Keratinocyte (primary cell): Measurements from ENCODE around the gene BTNL8. TPM values are rescaled to one million over a fixed set of nuclear protein-coding genes. Genes with fewer than 3 reads are reported as not detected.

ENCODE experiments used
- DNase-seq: peaks from one replicate; pipeline ENCODE4 v3.0.0-alpha.2; 2011; ENCODE audit warnings: low read depth, missing footprints, low spot score
- FAIRE-seq: peaks from 2 replicates; lab custom pipeline; 2011; peaks lifted over from hg19 to GRCh38; lab: Jason Lieb, UNC
- H2AFZ ChIP-seq: 2 replicates; pipeline ENCODE4 v1.6.0; 2012; ENCODE audit warnings: low read length, control low read depth, inconsistent platforms; ENCODE audit not compliant: control insufficient read depth
- H3K27ac ChIP-seq: 2 replicates; pipeline ENCODE4 v1.5.1; 2011; ENCODE audit warnings: low read length; ENCODE audit not compliant: control insufficient read depth, insufficient read depth
- H3K27me3 ChIP-seq: 3 replicates; pipeline ENCODE4 v1.6.0; 2011; ENCODE audit warnings: low read length; ENCODE audit not compliant: control insufficient read depth, insufficient read depth; ENCODE audit errors: extremely low read depth
- H3K36me3 ChIP-seq, 2 experiments: 2 replicates in 1 of 2; 3 replicates in 1 of 2; pipeline ENCODE4 v1.5.1; 2011; ENCODE audit warnings: low read length in 2 of 2, mild to moderate bottlenecking in 1 of 2; ENCODE audit not compliant: control insufficient read depth in 2 of 2, insufficient read depth in 2 of 2; ENCODE audit errors: extremely low read depth in 1 of 2
- H3K4me1 ChIP-seq: 3 replicates; pipeline ENCODE4 v1.5.1; 2011; ENCODE audit warnings: low read length; ENCODE audit not compliant: control insufficient read depth, insufficient read depth; ENCODE audit errors: extremely low read depth
- H3K4me2 ChIP-seq: 3 replicates; pipeline ENCODE4 v1.6.0; 2011; ENCODE audit warnings: low read depth, low read length; ENCODE audit not compliant: control insufficient read depth, insufficient read depth; ENCODE audit errors: extremely low read depth
- H3K4me3 ChIP-seq, 3 experiments: fragments of 200-600 bp in 1 of 3; sonication (generic) in 1 of 3; 2 replicates in 2 of 3; 3 replicates in 1 of 3; pipeline ENCODE4 v1.5.1; 2011 to 2016; ENCODE audit warnings: low read length in 3 of 3, mild to moderate bottlenecking in 3 of 3, control low read depth in 2 of 3, inconsistent platforms in 1 of 3, low read depth in 1 of 3, mixed read lengths in 1 of 3, mixed run types in 1 of 3, moderate library complexity in 1 of 3; ENCODE audit not compliant: control insufficient read depth in 2 of 3, insufficient read depth in 2 of 3; ENCODE audit errors: extremely low read depth in 1 of 3
- H3K79me2 ChIP-seq: 2 replicates; pipeline ENCODE4 v1.6.0; 2012; ENCODE audit warnings: low read length; ENCODE audit not compliant: control insufficient read depth, insufficient read depth
- H3K9ac ChIP-seq: 3 replicates; pipeline ENCODE4 v1.6.0; 2011; ENCODE audit warnings: low read length; ENCODE audit not compliant: control insufficient read depth, insufficient read depth; ENCODE audit errors: extremely low read depth
- H3K9me1 ChIP-seq: 3 replicates; pipeline ENCODE4 v1.6.0; 2011; ENCODE audit warnings: low read length; ENCODE audit not compliant: control insufficient read depth, insufficient read depth; ENCODE audit errors: extremely low read depth
- H3K9me3 ChIP-seq: 2 replicates; pipeline ENCODE4 v1.5.1; 2012; ENCODE audit warnings: low read depth, low read length; ENCODE audit not compliant: control insufficient read depth
- H4K20me1 ChIP-seq: 3 replicates; pipeline ENCODE4 v1.6.0; 2011; ENCODE audit warnings: low read length; ENCODE audit not compliant: control insufficient read depth, insufficient read depth; ENCODE audit errors: extremely low read depth
- CTCF ChIP-seq, 3 experiments: IDR thresholded peaks in 1 of 3; conservative IDR thresholded peaks in 1 of 3; optimal IDR thresholded peaks in 1 of 3; 2 replicates in 2 of 3; 3 replicates in 1 of 3; pipeline versions ENCODE3 to v1.5.1; 2011; ENCODE audit warnings: low read length in 3 of 3, mild to moderate bottlenecking in 3 of 3, moderate library complexity in 2 of 3, control low read depth in 1 of 3, inconsistent platforms in 1 of 3; ENCODE audit not compliant: insufficient read depth in 2 of 3; ENCODE audit errors: extremely low read depth in 1 of 3
- EZH2 ChIP-seq: IDR thresholded peaks from one replicate; pipeline ENCODE4 v1.6.1; 2012; ENCODE audit warnings: inconsistent platforms, mild to moderate bottlenecking, low read length, moderate library complexity
- dilution Hi-C: fragments of 300-500 bp; cut with MboI; formaldehyde crosslinking; loops from one replicate; pipeline ENCODE4 v1.7.0; 2020; ENCODE audit warnings: low sequenced_read_pairs; ENCODE audit not compliant: extremely low pct_ligation_motif_present
- polyA plus RNA-seq, 5 experiments: library from polyadenylated mRNA; depleted of rRNA in 3 of 5; stranded (reverse) in 3 of 5; stranded (forward) in 1 of 5; unstranded in 1 of 5; fragments of >200 nt; gene quantifications; 1 replicate in 1 of 5; 2 replicates in 3 of 5; 3 replicates in 1 of 5; pipeline versions ENCODE4 v1.2.1 to v1.2.3, GENCODE V29; 2011 to 2012; ENCODE audit warnings: missing spikeins in 2 of 5, low read depth in 1 of 5, low replicate concordance in 1 of 5

The BTNL8 gene
- polyA plus RNA-seq, 1 donor (not counting 4 experiments of a cell fraction or from before 2014, with no cell fraction given): not detected

- H3K27me3 ChIP-seq: no peaks in the 10 kb centered on the region
- FAIRE-seq (no peak), DNase-seq (peak; percentile 53)
- no peaks in the 10 kb centered on the region for H3K9me3 ChIP-seq
- peak within 1 kb of the TSS; percentile 90 for H3K9ac ChIP-seq
- H3K27ac ChIP-seq: peak within 1 kb of the TSS; percentile 87
- peak within 1 kb of the TSS; percentile 88 to 94 (median 92) for H3K4me3 ChIP-seq
- no peak for TF ChIP-seq CTCF (optimal IDR thresholded peaks at IDR 0.05 in 1 of 3, IDR thresholded peaks at IDR 0.05 in 1 of 3, conservative IDR thresholded peaks at IDR 0.05 in 1 of 3; ENCODE audit: extremely low read depth in 1 of 3, insufficient read depth in 2 of 3, low read length in 3 of 3)
- TF ChIP-seq EZH2: no peak
- H3K36me3 ChIP-seq: peaks cover 2 to 9% of the 10 kb centered on the region in 2 experiments
- H3K4me2 ChIP-seq: peak within 1 kb of the TSS; percentile 87
- H2AFZ ChIP-seq: peak within 1 kb of the TSS; percentile 89
- H3K4me1 ChIP-seq: peaks cover 5% of the 10 kb centered on the region
- H3K79me2 ChIP-seq: peaks cover 16% of the 10 kb centered on the region
- dilution Hi-C loops: no loop called here
- H3K9me1 ChIP-seq: no peaks in the 10 kb centered on the region
- no peaks in the 10 kb centered on the region for H4K20me1 ChIP-seq
Measured at GRCh38 chr5:180860887-180861822, 37.8 kb upstream of the BTNL8 start, which contains the start of gene ZFP62. TSS of gene ZFP62 (minus strand) at chr5:180861276. CDS start at chr5:180861219, 57 bp downstream.

- no peak for FAIRE-seq
- TF ChIP-seq EZH2 (no peak), CTCF (optimal IDR thresholded peaks at IDR 0.05 in 1 of 3, IDR thresholded peaks at IDR 0.05 in 1 of 3, conservative IDR thresholded peaks at IDR 0.05 in 1 of 3; ENCODE audit: extremely low read depth in 1 of 3, insufficient read depth in 2 of 3, low read length in 3 of 3) (no peak)
Measured at GRCh38 chr5:180862645-180863044, 36.3 kb upstream of the BTNL8 start.

More at GRCh38 chr5:180862645-180863044, 36.3 kb upstream of the BTNL8 start:
- Histone ChIP-seq H3K4me2 (no peak overlapping the region), H3K9me3 (no peaks in the 10 kb centered on the region), H3K27me3 (no peaks in the 10 kb centered on the region), H3K9me1 (no peaks in the 10 kb centered on the region), H3K9ac (no peak overlapping the region), H3K36me3 (peaks cover 2 to 4% of the 10 kb centered on the region in 2 experiments), H3K79me2 (peaks cover 16% of the 10 kb centered on the region), H3K4me1 (peaks cover 5% of the 10 kb centered on the region), H3K27ac (no peak overlapping the region), H4K20me1 (no peaks in the 10 kb centered on the region), H3K4me3 (no peak overlapping the region), H2AFZ (no peak overlapping the region)
- dilution Hi-C loops: no loop called here
- no peak for DNase-seq
